GM12864 (cell line): ENCODE data around the gene PIK3CG.
"Not testable (repeated sequence)": the region's sequence is repeated elsewhere in the genome, so short reads cannot be mapped to it uniquely, and the experiment has no call there.

Experiments used
- DNase-seq: peaks from one replicate; pipeline ENCODE4 v3.0.0-alpha.2; 2011; ENCODE audit warnings: low read depth
- H3K4me3 ChIP-seq: 2 replicates; pipeline ENCODE4 v1.5.1; 2011; ENCODE audit warnings: mild to moderate bottlenecking, low read depth, low read length, control low read depth
- CTCF ChIP-seq: IDR thresholded peaks from 2 replicates; pipeline ENCODE4 v1.5.1; 2011; ENCODE audit warnings: low read depth, mild to moderate bottlenecking, moderate library complexity, low read length, control low read depth, inconsistent platforms; ENCODE audit errors: missing control alignments

PIK3CG gene

GRCh38 chr7:106824458-106824857, 40.6 kb upstream of the PIK3CG start:
- H3K4me3 ChIP-seq: no peak overlapping the region
- TF ChIP-seq CTCF: no peak
- no peak for DNase-seq

- H3K4me3 ChIP-seq: no peak overlapping the region
- no peak for TF ChIP-seq CTCF
- no peak for DNase-seq
These were observed 37.5 kb upstream of the PIK3CG start for GRCh38 chr7:106827626-106828025.

- no peak overlapping the region for H3K4me3 ChIP-seq
- no peak for TF ChIP-seq CTCF
- no peak for DNase-seq
These were observed 35.6 kb upstream of the PIK3CG start for GRCh38 chr7:106829496-106829895.

- not testable (repeated sequence) for H3K4me3 ChIP-seq, DNase-seq
These were observed 34.2 kb upstream of the PIK3CG start for GRCh38 chr7:106830896-106831295.

- no peak overlapping the region for H3K4me3 ChIP-seq
- DNase-seq: no peak
- TF ChIP-seq CTCF: no peak
These were observed 28.3 kb upstream of the PIK3CG start for GRCh38 chr7:106836816-106837215.

- no peak for DNase-seq
- H3K4me3 ChIP-seq: no peak overlapping the region
- TF ChIP-seq CTCF: no peak
These were observed 25.6 kb upstream of the PIK3CG start for GRCh38 chr7:106839511-106839910.

GRCh38 chr7:106840342-106840741, 24.7 kb upstream of the PIK3CG start:
- DNase-seq: no peak
- no peak for TF ChIP-seq CTCF
- no peak overlapping the region for H3K4me3 ChIP-seq

- H3K4me3 ChIP-seq: no peak overlapping the region
- TF ChIP-seq CTCF: no peak
- no peak for DNase-seq
These were observed 23.1 kb upstream of the PIK3CG start for GRCh38 chr7:106841896-106842390.
